GM21737 (cell line): ENCODE results near the gene CUBN.

Source experiments
- ATAC-seq: cut with Tn5 transposase; IDR thresholded peaks from one replicate; pipeline ENCODE4 v1.9.1; 2021; ENCODE audit warnings: mild to moderate bottlenecking, moderate library complexity; ENCODE audit not compliant: unreplicated experiment

Gene CUBN

DNA sequence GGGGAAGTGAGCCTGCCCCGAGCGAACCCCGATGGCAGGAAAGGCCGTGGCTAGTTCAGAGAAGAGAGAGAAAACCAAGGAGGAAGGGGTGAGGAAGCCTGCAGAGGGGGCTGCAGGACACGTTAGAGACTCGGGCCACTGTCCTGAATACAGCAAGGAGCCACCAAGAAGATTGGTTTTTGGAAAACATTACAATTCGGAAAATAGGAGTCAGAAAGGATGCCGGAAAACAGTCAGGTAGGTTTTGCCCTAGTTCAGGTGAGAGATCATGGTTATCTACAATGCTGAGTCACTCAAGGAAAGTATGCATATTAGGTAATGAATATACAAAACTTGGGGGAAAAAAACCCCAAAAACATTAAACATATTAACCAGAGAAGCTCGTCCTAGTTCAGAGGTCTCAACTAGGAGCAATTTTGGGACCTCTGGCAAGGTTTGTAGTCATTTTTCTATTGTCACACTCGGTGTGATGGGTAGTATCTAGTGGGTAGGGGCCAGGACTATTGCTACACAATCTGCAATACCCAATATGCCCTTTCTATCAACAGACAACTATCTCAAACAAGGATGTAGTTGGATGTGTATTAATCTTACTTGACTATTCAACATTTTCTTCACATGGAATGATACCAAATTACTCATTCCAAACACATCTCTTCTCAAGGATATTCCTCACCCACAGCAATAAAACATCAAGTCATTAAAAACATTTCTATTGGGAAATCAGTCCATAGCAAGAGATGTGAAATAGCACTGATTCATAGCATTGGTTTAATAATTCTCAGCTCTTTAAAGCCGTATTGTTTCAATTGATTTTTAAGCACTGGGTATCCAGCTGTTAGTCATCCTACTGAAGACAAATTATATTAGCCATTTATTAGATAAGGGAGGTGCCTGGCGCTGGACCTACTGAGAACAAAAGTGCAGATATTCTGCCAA, 238.0 kb downstream of the CUBN start:
- ATAC-seq: no peak

DNA sequence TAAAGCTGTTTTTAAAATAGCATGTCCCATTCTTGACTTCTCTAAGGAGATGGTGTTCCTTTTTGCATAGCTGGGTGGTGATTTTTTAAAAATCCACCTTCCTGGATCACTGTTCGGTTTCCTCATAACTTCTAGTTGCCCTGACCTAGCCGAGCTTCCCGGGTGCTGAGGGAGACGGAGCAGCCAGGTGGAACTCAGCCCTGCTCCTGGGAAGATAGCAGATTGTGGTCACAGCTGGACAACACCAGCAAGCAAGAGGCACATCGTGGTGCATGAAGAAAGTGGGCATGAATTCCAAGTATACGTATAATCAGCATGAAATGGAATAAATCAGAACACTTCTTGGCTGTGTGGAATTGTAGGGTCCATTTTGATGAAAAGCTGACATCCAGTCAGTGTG, 238.9 kb downstream of the CUBN start:
- no peak for ATAC-seq

DNA sequence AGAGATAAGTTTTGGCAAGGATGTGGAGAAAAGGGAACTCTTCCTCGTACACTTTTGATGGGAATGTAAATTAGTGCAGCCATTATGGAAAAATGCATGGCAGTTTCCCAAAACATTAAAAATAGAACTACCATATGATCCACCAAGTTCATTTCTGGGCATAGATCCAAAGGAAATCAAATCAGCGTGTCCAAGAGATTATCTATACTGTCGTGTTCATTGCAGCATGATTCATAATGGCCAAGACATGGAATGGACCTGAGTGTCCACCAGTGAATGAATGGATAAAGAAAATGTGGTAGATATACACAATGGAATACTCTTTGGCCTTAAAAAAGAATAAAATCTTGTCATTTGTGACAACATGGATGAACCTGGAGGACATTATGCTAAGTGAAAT, 242.0 kb downstream of the CUBN start:
- ATAC-seq: no peak

DNA sequence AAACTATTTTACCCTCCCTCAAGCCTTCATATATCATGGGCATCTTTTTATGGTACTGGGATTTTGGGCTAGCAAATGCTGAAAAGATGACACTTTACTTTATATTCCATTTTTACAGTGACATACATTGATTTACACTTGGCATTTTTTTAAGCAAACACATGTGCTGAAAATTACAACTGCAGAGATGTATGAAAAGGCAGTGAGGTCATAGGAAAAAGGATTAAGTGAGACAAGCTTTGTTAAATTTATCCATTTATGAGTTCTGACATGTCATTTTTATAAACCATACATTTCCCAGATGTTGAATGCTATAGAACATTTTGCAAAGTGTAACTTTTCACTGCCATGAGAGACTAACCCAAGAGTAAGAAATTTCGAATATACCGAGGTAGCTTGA, 243.6 kb downstream of the CUBN start:
- ATAC-seq: no peak

DNA sequence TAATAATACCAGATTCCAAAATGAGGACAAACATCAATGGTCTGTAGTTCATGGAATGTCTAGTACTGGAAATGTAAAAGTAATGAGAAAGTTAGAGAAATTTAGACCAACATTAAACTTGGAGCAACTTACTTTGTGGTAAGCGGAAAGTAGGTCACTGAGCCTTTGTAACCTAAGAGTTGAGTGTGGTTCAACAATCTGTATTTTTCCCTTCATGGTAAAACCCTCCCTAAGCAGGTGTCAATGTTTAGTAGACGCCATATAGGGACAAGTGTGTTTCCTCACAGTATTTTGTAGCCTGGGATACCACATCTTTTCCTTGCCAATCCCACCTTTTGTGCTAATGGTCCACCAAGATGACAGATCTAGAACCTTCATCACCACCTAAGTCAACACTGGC, 245.1 kb downstream of the CUBN start:
- ATAC-seq: no peak

DNA sequence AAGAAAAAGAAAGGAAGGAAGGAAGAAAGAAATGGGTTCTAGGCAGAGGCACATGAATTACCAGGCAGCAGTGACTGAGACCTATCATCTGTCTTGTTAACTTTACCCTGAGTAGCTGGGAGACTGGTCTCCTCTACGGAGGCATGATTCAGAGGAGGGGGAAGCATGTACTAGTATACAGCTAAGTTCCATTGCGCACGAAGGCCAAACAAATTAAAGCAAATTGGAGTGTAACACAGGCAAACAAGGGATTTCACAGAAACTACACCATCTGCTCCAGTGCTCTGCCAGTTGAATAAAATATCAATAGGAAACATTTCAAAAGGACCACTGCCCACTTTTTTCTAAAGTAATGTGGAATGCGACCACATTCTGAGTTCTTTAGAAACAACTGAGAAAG, 246.5 kb downstream of the CUBN start:
- ATAC-seq: no peak

DNA sequence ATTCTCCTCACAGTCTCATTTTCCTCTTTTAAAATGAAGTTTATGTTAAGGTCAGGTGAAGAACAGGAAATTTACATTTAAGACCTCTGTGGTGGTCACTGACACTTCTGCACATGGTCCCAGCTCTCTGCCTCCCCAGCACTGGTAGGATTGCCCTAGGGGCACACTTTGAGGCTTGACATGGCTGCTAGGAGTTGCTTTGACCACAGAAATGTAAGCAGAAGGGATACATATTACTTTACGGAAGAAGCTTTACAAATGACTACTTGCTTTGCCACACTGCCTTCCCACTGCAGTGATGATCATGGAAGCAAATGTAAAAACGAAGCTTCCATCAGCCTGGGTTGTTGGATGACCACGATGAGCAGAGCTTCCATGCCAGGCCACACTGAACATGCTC, 259.3 kb downstream of the CUBN start:
- no peak for ATAC-seq

DNA sequence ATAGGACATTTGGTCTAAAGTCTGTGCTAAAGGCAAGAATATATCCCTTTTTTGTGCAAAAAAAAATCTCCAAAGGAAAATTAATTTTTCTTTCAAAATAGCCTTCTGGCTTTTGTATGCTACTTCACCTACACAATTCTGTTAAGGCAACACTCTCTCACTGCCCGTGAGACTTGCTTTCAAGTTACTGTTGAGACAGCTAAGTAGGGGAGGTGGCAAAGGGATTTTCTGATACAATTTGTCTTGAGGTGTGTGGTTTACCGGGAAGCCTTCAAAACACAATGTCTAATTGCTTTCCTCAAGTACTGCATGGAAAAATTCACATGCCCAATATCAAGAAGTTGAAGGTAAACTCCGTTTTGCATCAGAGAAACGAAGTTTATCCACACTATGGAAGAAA, 261.6 kb downstream of the CUBN start:
- no peak for ATAC-seq

DNA sequence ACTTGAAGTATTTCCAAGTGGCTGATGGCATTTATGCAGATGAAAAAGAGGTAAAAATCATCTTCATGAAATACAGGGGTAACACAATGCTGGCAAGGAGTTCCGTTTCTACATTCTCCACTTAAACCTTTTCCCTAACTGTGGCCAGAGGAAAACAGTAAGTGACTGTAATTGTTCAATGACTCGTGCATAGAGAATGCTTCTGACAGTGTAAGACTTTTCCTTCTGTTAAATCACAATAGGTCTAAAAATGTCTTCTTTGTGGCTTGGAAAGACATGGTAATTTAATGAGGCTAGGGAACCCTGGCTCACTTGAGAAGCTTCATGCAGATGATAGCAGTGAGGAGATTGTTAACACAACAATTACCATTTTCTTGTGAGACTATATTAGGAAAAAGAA, 262.1 kb downstream of the CUBN start:
- ATAC-seq: no peak

DNA sequence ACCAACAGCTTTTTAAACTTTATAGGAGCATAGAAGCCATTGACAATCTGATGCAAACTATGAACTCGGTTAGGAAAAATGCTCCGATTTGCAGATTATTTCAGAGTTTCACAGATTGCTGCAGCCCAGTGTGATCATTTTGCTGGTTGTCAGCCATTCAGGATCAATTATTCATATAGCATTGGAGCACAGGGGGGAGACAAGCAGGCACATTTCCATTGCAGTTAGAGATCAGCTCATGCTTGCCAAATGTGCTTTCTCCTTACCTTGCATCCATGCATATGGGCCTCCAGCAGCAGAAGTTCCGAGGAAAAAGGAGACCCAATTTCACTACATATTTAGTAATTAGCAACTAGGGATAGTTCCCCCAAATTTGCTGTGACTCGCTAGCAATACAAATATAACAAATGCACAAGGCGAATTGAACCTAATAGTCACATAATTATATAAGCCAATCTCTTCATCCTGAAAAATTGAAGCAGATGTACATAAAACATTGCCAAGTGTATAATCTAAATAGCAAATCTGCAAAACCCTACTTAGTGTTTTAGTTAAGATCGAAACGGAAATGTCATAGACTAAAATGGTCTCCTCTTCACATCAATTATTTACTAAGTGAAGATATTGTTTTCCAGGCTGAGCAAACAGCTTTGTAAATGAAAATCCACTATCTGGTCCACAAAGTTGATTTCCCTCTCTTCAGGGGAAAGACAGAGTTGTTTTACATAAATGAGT, 262.9 kb downstream of the CUBN start:
- ATAC-seq: no peak

DNA sequence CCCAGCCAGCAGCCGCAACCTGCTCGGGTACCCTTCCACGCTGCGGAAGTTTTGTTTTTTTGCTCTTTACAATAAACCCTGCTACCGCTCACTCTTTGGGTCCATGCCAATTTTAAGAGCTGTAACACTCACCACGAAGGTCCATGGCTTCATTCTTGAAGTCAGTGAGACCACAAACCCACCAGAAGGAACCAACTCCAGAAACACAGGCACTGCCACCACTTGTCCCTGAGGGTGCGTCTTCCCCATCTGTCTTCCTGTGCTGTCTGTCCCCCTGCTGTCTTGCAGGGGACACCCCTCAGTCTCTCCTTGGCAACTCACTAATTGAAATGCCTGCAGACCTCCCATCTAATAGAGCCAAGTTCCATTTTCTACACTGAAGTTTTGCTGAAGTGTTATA, 263.8 kb downstream of the CUBN start:
- ATAC-seq: no peak

DNA sequence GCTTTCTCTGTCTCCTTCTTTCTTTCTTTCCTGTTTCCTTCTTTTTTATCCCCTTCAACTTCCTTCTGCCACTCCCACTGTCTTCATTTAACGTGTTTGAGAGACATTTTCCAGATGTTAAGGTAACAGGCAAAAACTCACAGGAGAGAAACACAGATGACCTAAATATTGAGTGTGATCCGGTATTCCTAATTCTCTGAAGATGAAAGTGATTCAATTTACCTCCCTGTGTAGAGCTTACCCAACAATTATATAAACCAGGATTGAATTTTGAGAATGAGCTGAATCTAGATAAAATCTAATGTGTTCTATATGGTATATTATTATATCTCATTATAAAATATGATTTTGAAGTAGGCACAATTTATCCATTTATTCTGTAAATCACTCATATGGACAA, 265.8 kb downstream of the CUBN start:
- no peak for ATAC-seq

DNA sequence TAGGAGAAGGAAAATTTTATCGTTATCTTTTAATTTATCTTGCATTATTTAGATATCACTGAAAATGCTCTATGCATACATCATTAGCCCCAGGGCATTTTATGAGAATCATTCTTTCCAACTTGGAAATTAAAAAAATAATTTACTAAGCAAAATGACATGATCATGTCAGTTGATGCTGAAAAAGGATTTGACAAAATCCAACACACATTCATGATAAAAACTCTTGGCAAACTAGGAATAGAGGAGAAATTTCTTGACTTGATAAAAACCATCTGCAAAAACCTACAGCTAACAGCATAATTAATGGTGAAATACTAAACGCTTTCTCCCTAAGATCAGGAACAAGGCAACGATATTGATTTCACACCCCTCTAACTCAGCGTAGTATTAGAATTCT, 272.2 kb downstream of the CUBN start:
- no peak for ATAC-seq

DNA sequence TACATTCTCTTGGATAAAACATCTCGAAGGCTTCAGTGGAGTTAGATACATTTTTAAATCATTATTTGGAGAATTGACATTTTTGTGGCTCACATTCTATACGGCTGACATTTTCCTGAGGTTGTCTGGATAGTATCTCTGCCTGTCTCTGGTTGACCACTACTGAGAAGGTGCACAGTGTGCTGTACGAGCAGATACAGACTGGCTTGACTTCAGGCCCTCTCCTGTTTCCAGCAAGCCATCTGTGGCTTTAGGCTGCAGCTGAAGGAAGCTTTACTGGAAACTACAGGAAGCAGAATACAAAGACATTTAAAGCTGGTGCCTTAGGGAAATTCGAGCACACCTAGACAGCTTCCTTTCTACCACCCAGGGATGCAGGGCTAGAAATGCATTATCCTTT, 273.0 kb downstream of the CUBN start:
- ATAC-seq: no peak

DNA sequence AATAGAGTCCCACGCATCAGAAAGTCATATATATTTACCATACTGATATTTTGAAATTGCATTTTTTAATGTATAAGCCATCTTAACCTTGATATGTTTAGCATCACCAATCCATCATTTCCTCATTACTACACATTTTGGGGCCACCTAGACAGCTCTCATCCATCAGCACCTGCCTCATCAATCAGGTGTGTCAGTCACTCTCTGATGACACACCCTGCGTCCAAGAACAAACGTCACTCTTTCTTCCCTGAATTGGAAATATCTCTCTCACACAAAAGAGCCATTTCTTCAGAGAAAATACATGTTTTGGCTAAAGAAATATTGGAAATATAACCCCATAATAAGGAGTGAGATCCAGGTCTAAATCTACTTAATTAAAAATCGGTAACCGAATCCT, 273.5 kb downstream of the CUBN start:
- no peak for ATAC-seq

DNA sequence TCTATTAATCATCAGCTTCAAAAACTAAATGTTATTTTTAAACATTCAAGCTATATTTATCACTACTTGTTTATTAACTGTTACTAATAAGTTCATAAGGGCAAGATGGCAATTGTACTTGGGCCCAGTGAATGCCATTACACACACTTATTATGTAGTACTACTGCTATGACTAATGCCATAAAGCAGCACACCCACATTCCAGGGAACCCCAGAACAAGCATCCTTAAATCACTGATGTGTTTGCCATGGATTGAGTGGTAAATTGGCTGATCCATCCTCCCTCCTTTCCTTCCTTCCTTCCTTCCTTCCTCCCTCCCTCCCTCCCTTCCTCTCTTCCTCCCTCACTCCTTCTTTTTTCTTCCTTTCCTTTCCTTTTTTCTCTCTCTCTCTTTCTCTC, 275.0 kb downstream of the CUBN start:
- no peak for ATAC-seq

DNA sequence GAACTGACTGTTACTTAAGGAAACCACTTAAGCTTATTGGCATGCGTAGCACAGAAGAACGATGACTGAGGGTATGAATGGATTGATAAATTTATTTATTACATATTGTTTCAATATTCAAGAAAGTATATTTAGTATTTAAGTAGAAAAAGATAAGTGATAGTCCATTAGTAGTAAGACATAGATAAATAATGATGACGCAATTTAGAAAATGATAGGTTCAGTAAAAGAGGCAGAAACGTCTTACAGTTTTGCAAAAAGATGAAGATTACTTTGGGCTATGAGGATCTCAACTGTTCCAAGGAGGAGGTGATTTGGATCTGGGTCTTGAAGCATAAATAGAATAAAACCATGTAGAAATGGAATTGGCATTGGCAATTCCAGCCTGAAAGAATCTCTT, 275.8 kb downstream of the CUBN start:
- ATAC-seq: no peak

DNA sequence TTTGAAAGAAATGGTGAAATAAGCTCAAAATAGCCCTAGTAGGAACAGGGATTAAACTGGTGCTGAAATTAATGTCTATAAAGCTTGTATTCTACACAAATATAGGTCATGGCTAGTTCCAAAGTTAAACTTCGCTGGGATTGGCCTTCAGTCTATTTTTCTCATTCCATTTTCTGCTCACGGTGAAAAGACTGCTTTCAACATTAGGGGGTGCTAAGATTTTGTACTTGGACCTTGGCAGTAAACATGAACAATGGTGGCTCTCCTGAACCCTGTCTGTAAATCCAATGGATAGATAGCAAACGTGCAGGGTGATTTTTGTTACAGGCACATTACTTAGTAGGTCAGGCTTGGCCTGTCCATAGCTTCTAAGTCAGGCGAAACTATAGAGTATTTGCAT, 276.4 kb downstream of the CUBN start:
- no peak for ATAC-seq

DNA sequence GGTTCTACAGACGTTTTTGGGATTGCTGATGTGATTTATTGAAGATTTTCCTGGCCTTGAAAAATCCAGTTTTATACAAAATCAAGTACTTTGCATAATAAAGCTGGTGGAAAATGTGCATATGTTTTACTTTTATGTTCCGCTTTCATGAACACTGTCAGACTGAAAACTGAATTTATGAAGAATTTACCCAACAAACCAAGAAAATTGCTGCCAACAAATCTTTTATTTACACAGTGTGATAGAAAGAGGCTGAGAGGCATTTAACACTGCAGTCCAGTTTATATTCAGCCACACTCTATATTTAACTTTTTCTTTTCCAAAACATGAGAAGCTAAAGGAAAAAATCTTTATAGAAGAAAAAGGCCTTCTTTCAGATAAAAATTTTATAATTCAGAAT, 277.0 kb downstream of the CUBN start:
- no peak for ATAC-seq

DNA sequence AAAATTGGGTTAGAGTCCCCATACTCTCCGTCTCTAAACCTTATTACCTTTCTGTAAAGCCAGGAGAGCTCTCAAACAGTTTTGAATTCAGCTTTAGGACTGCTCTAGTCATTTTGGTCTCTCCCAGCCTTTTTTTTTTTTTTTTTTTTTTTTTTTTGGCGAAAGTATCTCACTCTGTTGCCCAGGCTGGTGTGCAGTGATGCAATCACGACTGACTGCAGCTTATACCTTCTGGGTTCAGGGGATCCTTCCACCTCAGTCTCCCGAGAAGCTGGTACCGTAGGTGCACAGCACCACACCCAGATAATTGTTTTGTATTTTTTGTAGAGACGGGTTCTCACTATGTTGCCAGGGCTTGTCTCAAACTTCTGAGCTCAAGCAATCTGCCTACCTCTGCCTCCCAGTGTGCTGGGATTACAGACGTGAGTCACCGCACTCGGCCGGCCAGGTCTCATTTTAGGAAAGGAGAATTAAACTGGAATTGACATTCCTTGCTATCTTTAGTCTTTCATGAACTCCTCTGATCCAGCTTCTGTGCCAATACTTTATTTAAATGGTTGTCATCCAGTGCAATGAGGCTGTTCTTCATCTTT, 281.0 kb downstream of the CUBN start:
- ATAC-seq: no peak

DNA sequence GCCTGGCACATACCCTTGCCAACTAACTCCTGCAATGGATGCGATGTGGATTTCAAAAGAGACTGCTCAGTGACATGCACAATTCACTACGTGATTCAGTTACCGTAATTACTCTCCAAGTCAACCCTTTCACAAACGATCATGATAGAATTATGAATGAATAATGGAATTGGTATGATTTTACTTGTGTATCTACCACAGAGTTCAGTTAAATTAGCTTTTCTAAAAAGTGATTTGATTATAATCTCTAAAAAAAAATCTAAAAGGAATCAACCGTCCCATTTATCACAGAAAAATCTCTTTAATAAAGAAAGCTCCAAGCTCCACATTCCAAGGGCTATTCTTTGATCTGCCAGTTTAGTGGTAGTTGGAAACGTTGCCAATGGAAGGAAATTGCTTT, 282.0 kb downstream of the CUBN start:
- no peak for ATAC-seq

DNA sequence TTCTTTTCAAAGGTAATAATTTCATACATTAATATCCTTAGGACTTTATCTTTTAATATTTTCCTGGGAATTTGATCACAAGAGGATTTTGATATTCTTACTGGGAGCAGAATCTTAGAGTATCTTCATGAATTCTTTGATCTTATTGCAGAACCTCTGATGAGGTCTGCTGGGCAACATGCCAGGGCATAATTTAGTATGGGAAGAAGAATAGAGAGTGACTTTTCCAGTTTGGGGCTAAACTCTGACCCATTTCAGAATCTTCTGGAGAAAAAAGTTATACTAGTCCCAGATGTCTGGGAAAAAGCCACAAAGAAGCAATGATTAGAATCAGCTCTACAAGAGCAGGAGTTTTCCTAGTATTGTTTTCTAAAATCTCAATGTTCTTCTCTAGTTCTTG, 284.4 kb downstream of the CUBN start:
- ATAC-seq: no peak
